ENCODE results near the gene GCNT3.
"Not testable (repeated sequence)": the region's sequence is repeated elsewhere in the genome, so short reads cannot be mapped to it uniquely, and the experiment has no call there.

GCNT3 gene

GRCh38 chr15:59642351-59642750 is 30.8 kb downstream of the GCNT3 start:
- in situ Hi-C loops (cut with MboI; ENCODE audit: low sequenced_read_pairs, unreplicated experiment), result no loop called here
- no peak for DNase-seq (ENCODE audit: low spot score)
- TF ChIP-seq CTCF (IDR thresholded peaks at IDR 0.05; ENCODE audit: borderline replicate concordance, control extremely low read depth, extremely low read depth, insufficient read depth, missing control alignments), result no peak

- in situ Hi-C loops (cut with MboI; ENCODE audit: low sequenced_read_pairs, unreplicated experiment), result no loop called here
- no peak for DNase-seq (ENCODE audit: low spot score)
- TF ChIP-seq CTCF (IDR thresholded peaks at IDR 0.05; ENCODE audit: borderline replicate concordance, control extremely low read depth, extremely low read depth, insufficient read depth, missing control alignments), result no peak
Measured at GRCh38 chr15:59644756-59645155, 33.2 kb downstream of the GCNT3 start.

GRCh38 chr15:59645812-59646211 is 34.2 kb downstream of the GCNT3 start:
- DNase-seq (ENCODE audit: low spot score); in situ Hi-C loops (cut with MboI; ENCODE audit: low sequenced_read_pairs, unreplicated experiment): not testable (repeated sequence)

- no peak for DNase-seq (ENCODE audit: low spot score)
- in situ Hi-C loops (cut with MboI; ENCODE audit: low sequenced_read_pairs, unreplicated experiment), result no loop called here
- TF ChIP-seq CTCF (IDR thresholded peaks at IDR 0.05; ENCODE audit: borderline replicate concordance, control extremely low read depth, extremely low read depth, insufficient read depth, missing control alignments), result no peak
Measured at GRCh38 chr15:59646277-59646676, 34.7 kb downstream of the GCNT3 start.

- no peak for DNase-seq (ENCODE audit: low spot score)
- no peak for TF ChIP-seq CTCF (IDR thresholded peaks at IDR 0.05; ENCODE audit: borderline replicate concordance, control extremely low read depth, extremely low read depth, insufficient read depth, missing control alignments)
- in situ Hi-C loops (cut with MboI; ENCODE audit: low sequenced_read_pairs, unreplicated experiment), result no loop called here
Measured at GRCh38 chr15:59647085-59647484, 35.5 kb downstream of the GCNT3 start.

GRCh38 chr15:59649603-59650002 is 38.0 kb downstream of the GCNT3 start:
- in situ Hi-C loops (cut with MboI; ENCODE audit: low sequenced_read_pairs, unreplicated experiment), result no loop called here
- DNase-seq (ENCODE audit: low spot score), result no peak
- no peak for TF ChIP-seq CTCF (IDR thresholded peaks at IDR 0.05; ENCODE audit: borderline replicate concordance, control extremely low read depth, extremely low read depth, insufficient read depth, missing control alignments)

- DNase-seq (ENCODE audit: low spot score), result no peak
- in situ Hi-C loops (cut with MboI; ENCODE audit: low sequenced_read_pairs, unreplicated experiment), result no loop called here
- TF ChIP-seq CTCF (IDR thresholded peaks at IDR 0.05; ENCODE audit: borderline replicate concordance, control extremely low read depth, extremely low read depth, insufficient read depth, missing control alignments), result no peak
Measured at GRCh38 chr15:59654046-59654445, 42.5 kb downstream of the GCNT3 start.

Data from GM13976 (cell line).